ENCODE results near the gene OR10W1.

The OR10W1 gene

GRCh38 chr11:58222721-58223120, 45.3 kb downstream of the OR10W1 start:
- Histone ChIP-seq H3K36me3 (ENCODE audit: control insufficient read depth in 2 of 2, insufficient read depth in 1 of 2, low read length in 2 of 2) (no peaks in the 10 kb centered on the region), H3K27ac (ENCODE audit: extremely low read depth, low read depth, low read length) (no peak overlapping the region), H3K4me1 (ENCODE audit: control insufficient read depth, insufficient read depth, low read length) (no peaks in the 10 kb centered on the region), H3K9me3 (ENCODE audit: control insufficient read depth, insufficient read depth, low read depth, low read length) (no peaks in the 10 kb centered on the region), H3K4me3 (ENCODE audit: low read depth, low read length) (no peak overlapping the region)
- POLR2A ChIA-PET = no interaction called here
- CTCF ChIA-PET = no interaction called here
- TF ChIP-seq ZNF561 (tag by site-specific recombination; IDR thresholded peaks at IDR 0.05; ENCODE audit: borderline replicate concordance) = no peak
- TF ChIP-seq ATF2 (tag by site-specific recombination; IDR thresholded peaks at IDR 0.05; ENCODE audit: low read depth) = no peak
- no peak for TF ChIP-seq ZNF704 (tag by site-specific recombination; IDR thresholded peaks at IDR 0.05)
- no peak for TF ChIP-seq ZNF692 (tag by site-specific recombination; IDR thresholded peaks at IDR 0.05)
- no peak for TF ChIP-seq ZNF596 (tag by site-specific recombination; IDR thresholded peaks at IDR 0.05)
- TF ChIP-seq ZNF837 (tag by site-specific recombination; IDR thresholded peaks at IDR 0.05) = no peak

All from HEK293 (cell line).